HG02642 (cell line): ENCODE results near the gene TSPAN2.

Experiments
- ATAC-seq: cut with Tn5 transposase; IDR thresholded peaks from one replicate; pipeline ENCODE4 v1.9.1; 2021; ENCODE audit warnings: mild to moderate bottlenecking; ENCODE audit not compliant: unreplicated experiment, poor library complexity

TSPAN2 gene

DNA sequence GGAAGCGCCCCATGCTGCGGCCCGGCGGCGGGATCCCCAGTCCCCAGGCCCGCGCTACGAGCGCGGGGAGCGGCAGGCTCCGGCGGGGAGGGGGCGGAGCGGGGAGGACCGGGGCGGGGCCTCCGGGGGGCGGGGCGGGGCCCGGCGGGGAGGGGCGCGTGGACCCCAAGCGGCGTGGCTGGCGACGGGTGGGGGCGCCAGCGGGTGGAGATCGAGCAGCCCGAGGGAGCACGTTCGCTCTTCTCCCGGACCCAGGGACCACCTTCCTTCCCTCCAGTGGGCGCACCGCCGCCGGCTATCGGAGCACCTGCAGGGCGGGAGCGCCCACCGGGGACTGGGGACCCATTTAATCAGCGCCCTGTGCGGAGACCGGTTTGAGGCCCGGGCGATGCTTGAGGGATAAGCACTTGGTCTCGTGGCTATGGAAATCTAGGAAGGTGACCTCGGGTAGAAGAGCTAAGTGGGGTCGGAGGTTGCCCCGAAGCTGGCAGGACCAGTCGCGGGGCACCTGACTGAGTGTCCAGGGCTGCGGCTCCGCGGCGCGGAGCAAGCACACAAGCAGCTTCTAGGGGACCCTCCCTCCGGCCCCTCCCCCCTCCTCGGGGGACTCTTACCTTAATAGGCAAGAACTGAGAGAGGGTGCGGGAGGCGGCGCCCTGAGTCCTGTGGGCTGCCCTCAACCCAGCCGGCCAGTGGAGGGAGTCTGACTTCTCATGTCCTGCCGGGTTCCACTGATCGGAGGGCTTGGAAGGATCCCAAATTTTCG lies at the start of gene TSPAN2:
TSS of gene TSPAN2 (minus strand) at position 84 of the 766 bp plus-strand sequence. CDS start at position 13, 71 bp downstream.
- no peak for ATAC-seq

DNA sequence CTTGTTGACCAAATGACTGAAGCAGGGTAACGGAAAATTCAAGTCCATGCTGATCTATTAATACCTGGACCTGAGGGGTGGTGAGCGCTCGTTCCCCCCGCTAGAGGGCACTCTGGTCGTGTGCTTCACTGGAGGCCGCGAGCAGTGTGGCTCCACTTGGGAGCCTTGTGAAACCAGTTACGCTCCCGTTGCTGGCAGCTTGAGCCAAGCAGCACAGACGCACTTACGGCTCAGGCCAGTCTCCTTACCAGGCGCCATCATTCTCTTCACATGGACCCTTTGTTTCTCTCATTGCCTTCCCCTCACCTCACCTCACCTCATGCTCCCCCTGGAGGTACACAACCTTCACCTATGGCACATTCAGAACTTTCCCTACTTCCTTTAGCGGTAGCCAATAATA lies 49.7 kb upstream of the TSPAN2 start:
- ATAC-seq: peak; percentile 91

DNA sequence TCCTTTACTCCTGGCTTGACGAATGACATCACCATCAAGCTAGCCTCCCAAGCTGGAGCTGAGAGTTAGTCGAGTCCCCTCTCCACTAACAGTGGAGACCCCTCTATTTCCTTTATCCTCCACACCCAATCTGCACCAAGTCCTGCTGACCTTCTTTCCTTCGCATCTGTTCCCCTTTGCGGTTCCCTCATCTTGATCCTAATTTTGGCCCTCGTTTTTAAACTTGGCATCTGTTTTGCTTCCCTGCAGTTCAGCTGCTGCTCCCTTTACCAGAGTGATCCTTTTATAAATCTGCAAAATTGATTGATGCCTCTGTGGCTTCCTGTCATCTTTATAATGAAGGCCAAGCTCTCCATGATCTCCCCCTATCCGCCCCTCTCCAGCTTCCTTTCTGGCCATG lies 49.0 kb upstream of the TSPAN2 start:
- no peak for ATAC-seq

DNA sequence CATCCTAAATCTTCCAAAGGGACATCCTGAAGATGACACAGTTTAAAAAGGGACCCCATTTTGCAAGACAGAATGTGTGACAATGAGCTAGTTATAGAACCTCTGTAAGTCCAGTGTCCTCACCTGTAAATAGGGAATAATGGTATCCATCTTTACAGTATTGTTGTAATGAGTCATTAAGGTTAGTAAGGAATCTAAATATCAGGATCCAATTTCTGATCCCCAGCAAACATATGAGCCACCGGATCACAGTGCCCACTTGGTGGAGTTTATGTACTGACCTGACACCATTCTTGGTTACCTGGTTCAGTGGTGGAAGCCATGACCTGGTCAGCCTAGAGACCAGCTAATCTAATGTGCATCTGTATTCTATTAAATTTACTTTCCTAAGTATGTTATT lies 47.9 kb upstream of the TSPAN2 start:
- no peak for ATAC-seq

DNA sequence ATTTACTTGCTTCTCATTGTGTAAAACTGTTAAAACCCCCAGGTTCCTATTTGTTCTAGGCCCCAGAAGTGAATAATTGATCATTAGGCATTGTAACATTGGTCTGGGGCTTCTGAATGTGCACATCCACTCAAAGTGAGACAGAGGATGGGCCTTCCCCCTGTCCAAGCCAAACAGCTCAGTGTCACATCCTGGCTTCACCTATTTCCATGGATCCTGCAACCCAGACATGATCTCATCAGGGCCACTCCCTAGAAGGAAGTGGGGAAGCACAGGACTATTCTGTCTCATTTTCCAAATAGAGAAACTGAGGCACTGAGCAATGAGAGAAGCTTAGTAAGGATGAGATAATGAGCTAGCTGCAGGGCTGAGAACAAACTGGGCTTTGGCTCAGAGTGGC lies 47.4 kb upstream of the TSPAN2 start:
- ATAC-seq: no peak

DNA sequence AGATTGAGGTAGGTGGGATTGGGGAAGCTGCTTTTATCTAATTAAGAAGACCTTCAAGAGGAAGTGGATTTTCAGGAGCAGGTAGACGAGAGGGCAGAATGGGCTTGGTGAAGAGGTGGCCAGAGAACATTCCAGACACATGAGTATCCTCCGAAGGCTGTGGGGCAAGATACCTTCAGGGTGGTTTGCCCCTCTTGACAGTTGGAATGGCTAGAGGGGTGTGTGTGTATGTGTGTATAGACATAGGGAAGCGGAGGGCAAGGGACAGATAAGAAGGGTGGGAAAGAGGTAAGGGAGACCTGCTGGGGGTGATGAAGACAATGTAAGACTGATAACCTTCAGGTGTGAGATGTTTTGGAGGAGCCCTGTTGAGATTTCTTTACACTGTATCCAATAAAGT lies 46.8 kb upstream of the TSPAN2 start:
- no peak for ATAC-seq

DNA sequence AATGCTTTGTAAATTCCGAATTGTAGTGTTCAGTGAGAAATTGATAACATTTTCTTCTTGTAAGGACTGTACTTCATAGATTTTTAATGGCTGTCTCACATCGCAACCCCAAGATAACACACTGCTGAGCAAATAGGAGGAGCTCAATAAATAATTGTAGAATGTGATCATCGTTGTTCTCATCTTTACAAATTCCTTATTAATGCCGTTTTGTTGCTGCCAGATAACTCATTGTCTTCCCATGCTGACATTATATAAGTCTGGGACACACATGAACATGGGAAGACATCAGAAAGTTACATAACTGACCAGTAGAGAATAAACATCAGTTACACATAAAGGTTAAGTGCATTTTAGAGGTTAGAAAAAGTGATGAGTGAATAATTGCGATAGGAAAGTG lies 46.4 kb upstream of the TSPAN2 start:
- ATAC-seq: no peak

DNA sequence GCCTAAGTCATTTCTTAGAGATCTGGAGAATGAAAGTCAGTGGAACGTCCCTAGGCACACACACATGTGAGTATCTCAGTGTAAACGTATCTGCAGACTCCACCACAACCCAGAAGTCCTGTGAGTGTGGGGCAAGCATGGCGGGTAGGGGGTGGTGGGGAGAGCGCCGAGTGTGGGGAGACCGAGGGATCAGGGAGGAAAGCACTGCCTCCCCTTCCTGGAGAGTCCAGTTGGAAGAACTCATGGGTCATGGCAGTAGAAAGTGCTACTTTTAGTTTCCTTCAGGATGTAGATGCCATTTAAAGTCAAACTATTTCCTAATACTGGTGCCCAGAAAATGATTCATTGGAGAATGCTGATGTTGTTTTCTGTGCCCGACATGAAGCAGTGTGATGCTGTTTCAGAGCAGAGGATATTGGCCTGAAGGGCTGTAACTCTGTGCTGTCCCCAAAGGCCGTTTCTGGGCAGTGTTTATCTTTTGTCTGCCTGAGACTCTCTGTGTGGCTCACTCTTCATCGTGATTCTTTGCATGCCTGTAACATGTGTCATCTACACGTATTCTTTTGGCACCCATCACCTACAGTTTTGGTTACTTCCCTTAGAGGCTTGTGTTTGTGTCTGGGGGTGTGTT lies 45.7 kb upstream of the TSPAN2 start:
- ATAC-seq: no peak

DNA sequence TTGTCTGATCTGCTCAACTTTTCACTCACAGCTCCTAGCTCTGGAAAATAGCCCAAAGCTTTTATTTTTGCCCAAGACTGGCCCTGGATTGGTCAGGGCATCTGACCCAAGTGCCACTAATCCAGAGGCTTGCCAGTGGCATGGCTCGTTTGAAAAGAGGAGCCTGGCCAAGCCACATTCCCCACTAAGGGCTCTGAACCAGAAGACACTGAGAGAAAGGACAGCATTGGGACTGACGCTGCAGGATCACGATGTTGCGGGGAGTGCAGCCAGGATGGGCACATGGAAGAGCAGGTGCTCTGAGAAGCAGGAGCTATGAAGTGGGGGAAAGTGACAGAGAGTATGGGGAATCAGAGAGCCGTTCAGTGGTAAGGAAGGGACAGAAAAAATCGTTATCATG lies 44.9 kb upstream of the TSPAN2 start:
- ATAC-seq: no peak

DNA sequence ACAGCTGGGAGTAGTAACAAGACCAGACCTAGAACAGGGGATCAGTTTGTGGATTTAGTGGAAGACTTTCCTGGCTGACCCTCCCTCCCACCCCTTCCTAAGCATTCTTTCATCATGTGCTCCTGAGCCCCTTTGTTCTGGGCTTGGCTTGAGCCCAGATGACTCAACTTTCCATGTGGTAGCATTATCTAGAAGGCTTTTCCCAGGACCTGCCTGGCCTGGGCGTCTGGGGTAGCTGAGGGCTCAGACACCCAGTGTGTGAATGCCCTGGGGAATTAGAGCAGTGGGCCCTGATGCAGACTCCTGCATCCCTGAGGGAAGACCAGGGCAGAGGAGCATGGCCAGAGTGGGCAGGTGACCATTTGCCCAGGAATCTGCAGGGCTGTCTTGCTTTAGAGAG lies 44.1 kb upstream of the TSPAN2 start:
- ATAC-seq: no peak

DNA sequence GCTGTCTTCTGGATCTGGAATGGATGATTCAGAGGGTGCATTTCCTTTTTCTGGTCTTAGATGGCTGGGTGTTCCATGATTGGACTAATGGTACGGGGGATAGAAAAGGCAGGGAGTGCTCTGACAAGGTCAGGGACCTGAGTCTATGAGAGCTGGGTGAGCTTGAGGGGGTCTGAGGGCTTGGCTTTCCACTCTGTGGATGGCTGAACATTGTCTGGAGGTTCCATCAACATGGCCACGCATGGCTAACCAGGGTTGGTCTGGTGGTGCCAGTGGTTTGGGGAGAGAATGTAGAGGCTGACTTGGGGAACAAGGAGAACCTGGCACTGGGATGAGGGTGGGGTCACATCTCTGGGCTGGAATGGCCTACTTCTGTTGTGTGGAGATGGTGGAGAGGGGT lies 41.5 kb upstream of the TSPAN2 start:
- ATAC-seq: no peak

DNA sequence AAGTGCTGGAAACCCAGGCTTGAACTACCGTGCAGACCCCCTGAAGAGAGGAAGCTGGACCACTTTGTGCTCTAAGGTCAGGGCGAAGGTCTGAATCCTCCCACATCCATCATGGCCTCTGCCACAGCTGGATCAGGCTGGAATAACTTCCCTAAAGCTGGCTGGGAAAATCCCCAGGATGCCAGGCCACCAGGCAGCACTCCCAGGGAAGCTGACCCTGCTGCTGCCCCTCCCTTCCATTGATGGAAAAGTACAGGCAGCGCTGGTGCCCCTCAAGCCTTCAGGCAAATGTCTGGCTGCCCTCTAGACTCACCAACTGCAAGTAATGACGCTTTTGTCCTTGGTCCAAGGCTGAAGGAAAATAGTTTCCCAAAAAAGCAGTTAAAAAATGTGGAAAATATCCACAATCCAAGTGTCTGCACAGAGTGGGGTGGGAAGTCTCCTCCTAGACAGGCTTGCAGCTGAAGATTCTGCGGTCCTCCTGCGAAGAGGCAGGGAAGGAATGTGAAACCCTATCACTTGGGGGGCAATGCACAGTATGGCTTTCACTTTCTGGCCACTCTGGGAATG lies 39.9 kb upstream of the TSPAN2 start:
- ATAC-seq: no peak

DNA sequence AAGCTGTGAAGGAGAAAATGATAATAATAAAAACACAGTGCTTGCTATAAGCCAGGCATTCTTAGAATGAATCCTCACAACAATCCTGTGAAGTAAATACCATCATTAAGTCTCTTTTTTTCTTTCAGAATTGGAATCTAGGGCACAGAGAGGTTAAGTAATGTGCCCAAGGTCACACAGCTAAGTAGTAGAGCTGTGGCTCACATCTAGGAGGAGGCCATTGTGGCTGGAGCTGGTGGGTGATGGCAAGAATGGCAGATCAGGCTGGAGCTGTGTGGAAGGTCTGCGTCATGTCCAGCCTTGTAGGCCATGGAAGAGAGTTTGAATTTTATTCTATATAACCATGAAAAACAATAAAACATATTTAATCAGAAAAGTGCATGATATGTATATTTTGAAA lies 38.2 kb upstream of the TSPAN2 start:
- ATAC-seq: no peak

DNA sequence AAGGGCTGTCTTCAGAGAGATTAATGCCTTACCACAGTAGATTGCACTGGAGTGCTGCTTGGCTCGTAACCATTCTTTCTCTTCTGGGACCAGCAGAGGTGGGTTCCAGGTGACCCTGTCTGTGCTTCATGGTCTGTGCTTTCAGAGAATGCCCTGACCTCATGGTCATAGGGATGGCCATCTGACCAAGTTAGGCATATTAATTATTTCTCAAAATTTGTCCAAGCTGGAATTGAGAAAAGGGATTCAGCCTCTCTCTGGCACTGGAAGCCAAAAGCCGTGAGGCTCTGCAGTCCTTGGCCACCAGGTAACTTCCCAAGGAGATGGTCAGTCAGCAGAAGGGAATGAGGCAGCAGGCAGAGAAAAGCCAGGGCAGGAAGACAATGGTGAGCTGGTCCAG lies 37.2 kb upstream of the TSPAN2 start:
- ATAC-seq: no peak

DNA sequence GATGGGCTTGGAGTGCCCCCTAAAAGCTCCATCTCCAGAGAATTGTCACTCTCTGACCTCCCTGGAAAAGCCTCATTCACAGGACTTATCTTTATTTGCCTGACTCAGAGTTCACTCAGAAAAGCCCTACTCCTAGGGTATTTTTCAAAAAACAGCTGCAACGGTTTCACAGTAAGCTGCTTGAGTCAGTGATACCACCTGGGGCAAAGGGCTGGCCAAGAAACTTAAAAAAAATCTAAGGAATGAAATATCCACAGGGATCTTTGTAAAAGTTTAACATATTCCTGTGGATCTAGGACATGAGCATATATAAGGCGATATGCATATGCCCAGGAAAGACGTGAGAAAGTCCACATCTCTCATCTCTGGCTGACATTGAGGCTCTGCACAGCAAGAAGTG lies 33.8 kb upstream of the TSPAN2 start:
- no peak for ATAC-seq

DNA sequence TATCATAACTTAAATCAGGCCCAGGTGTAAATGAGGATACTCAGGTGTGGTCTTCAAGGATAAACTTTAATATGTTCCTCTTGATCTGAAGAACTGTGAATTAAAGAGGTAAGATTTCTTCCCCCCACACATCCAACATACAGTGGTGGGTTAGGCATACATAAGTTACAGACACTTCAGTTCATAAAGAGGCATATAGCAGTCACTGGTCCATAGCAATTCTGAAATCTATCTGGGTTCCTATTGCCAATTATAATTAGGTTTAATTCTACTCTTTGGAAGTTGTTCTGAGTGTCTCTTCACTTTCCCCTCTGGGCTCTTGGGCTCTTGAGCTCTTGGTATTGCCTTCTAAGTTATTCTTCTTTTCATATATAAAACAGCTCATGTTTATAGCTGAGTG lies 32.5 kb upstream of the TSPAN2 start:
- ATAC-seq: no peak

DNA sequence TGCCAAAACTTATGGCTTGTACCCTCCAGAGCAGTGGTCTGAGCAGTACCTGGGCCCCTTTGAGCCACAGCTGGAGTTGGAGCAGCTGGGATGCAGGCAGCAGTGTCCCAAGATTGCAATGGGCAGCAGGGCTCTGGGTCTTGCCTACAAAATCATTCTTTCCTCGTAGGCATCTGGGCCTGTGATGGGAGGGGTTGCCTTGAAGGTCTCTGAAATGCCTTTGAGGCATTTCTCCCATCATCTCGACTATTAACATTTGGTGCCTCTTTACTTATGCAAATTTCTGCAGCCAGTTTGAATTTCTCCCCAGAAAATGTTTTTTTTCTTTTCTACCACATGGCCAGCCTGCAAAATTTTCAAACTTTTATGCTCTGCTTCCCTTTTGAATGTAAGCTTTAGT lies 31.0 kb upstream of the TSPAN2 start:
- ATAC-seq: no peak

DNA sequence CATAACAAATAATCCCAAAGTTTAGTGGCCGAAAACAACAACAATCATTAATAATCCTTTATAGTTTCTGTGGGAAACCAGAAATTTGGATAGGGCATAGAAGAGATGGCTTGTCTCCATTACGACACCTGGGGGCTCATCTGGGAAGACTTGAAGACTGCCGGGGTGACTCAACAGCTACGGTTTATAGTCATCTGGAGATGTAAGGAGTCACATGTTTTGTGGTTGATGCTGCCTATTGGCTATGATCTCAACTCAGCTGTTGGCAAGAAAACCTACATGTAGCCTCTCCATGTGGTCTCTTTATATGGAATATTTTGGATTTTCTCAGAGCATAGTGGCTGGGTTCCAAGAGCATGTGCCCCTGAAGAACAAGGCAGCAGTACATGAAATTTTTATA lies 29.3 kb upstream of the TSPAN2 start:
- ATAC-seq: no peak

DNA sequence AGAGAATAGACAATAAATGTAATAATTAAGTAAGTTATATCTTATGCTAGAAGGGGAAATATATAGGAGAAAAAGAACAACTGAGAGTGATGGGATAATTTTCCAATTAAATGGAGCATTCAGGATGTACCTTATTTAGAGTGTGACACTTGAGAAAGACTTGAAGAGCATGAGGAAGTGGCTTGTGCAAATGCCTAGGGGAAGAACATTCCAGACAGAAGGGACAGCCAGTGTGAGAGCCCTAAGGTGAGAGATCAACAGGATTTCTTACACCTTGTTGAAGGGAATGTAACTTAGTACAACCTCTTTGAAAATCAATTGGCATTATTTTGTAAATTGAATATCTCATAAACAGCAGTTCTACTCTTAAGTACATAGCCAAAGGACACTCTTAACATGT lies 28.8 kb upstream of the TSPAN2 start:
- no peak for ATAC-seq

DNA sequence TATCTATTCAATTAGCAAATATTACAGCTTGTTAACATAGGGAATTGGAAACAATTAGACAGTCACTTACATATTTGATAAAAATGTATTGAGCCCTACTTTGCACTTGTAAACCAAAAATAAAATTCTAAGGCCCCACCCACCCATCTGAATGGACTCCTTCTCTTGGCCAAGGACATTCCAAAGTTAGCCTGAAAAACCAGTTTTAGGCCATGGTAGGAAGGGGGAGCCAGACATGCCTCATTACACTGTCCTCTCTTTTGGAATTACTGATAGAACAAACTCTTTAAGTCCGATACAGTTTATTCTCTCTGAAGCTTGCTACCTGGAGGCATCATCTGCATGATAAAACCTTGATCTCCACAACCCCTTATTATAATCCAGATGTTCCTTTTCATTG lies 28.0 kb upstream of the TSPAN2 start:
- ATAC-seq: no peak

DNA sequence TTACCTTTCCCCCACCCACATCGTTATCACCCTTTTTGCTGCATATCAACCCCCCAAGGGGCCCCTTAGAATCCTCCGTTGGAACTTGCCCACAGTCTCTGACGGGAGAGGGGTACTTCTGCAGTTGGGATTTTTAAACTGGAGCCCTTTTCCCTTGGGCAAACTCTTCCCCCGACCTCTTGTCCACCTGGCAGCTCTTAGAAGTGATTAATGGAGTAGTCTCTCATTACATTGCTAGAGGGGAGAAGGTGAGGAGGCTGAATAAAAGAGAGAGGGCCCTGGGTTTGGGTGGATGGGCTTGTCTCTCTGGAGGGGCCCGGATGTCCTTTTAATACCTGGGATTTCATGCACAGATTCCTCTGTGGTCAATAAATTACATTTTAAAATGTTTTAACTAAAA lies 27.2 kb upstream of the TSPAN2 start:
- no peak for ATAC-seq
